GM12892 (cell line): ENCODE results near the gene SLC22A3.

ENCODE experiments used
- POLR2A ChIP-seq: IDR thresholded peaks from 2 replicates; pipeline ENCODE4 v1.6.1; 2011; ENCODE audit warnings: low read depth, low read length, control low read depth
- POLR2AphosphoS5 ChIP-seq: IDR thresholded peaks from 2 replicates; pipeline ENCODE4 v1.6.1; 2011; ENCODE audit warnings: low read depth, low read length, control low read depth
- TAF1 ChIP-seq: IDR thresholded peaks from 2 replicates; pipeline ENCODE4 v1.6.1; 2011; ENCODE audit warnings: low read depth, mild to moderate bottlenecking, control low read depth, low read length, borderline replicate concordance

DNA sequence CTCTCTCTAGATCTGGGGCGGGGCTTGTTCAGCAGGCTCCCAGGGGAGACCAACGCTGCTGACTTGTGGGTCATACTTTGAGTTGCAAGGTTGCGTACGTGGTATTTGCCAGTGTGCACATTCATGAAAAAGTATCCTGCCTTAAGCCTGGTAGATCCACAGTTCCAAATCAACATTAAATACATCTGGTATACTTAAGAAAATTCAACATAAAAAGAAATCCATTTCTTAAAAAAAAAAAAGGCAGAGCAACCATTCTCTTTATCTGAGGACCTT is 81.4 kb downstream of the SLC22A3 start:
- TF ChIP-seq POLR2AphosphoS5, result no peak
- no peak for TF ChIP-seq TAF1
- TF ChIP-seq POLR2A, result no peak
